Naive thymus-derived CD4-positive, alpha-beta T cell (primary cell): ENCODE results near the gene LRRFIP1. TPM values are rescaled to one million over a fixed set of nuclear protein-coding genes. Genes with fewer than 3 reads are reported as not detected.

Experiments
- ATAC-seq: fragments of 150-1000 bp; cut with Tn5 transposase; 2 replicates; pipeline ENCODE4 v1.10.0; 2021; ENCODE audit warnings: mild to moderate bottlenecking, moderate library complexity
- CTCF ChIA-PET: fragments of 350-600 bp; sonication (Branson Sonifier 250); formaldehyde crosslinking; loops from one replicate; lab custom pipeline; 2021; ENCODE audit warnings: antibody characterized with exemption; lab: Charles Lee
- POLR2A ChIA-PET: fragments of 350-600 bp; sonication (Branson Sonifier 250); formaldehyde crosslinking; loops from one replicate; lab custom pipeline; 2021; ENCODE audit warnings: antibody characterized with exemption, inconsistent platforms; lab: Charles Lee
- DNase-seq, 9 donors: peaks; one replicate each; pipeline versions ENCODE4 v3.0.0 to v3.0.0-alpha.2; 2020 to 2022; ENCODE audit warnings: mixed read lengths in 1 of 9
- H3K27ac ChIP-seq: one replicate; pipeline ENCODE4 v1.7.0; 2013; ENCODE audit warnings: mild to moderate bottlenecking, low read depth, low read length, moderate library complexity
- H3K27me3 ChIP-seq, 2 donors: one replicate each; pipeline ENCODE4 v1.7.0; 2013; ENCODE audit warnings: low read length in 2 of 2, mild to moderate bottlenecking in 2 of 2, moderate library complexity in 2 of 2; ENCODE audit not compliant: control insufficient read depth in 2 of 2, insufficient read depth in 2 of 2
- H3K36me3 ChIP-seq, 3 experiments: 1 replicate in 2 of 3; 2 replicates in 1 of 3; pipeline ENCODE4 v1.7.0; 2013; ENCODE audit warnings: low read length in 3 of 3, mild to moderate bottlenecking in 3 of 3, moderate library complexity in 1 of 3; ENCODE audit not compliant: insufficient read depth in 3 of 3, control insufficient read depth in 2 of 3
- H3K4me1 ChIP-seq, 2 donors: one replicate each; pipeline ENCODE4 v1.7.0; 2013; ENCODE audit warnings: low read length in 2 of 2, mild to moderate bottlenecking in 2 of 2, moderate library complexity in 1 of 2; ENCODE audit not compliant: control insufficient read depth in 2 of 2, insufficient read depth in 2 of 2
- H3K4me3 ChIP-seq: 2 replicates; pipeline ENCODE4 v1.7.0; 2013; ENCODE audit warnings: mild to moderate bottlenecking, low read length
- H3K9me3 ChIP-seq, 3 experiments: 1 replicate in 2 of 3; 2 replicates in 1 of 3; pipeline ENCODE4 v1.7.0; 2013; ENCODE audit warnings: low read length in 3 of 3; ENCODE audit not compliant: control insufficient read depth in 2 of 3
- H3K27ac Mint-ChIP-seq, 9 donors: one replicate each; pipeline ENCODE4 v1.8.0; 2020 to 2022; ENCODE audit warnings: mixed read lengths in 9 of 9, mild to moderate bottlenecking in 8 of 9, moderate library complexity in 5 of 9, inconsistent platforms in 2 of 9
- H3K27me3 Mint-ChIP-seq, 5 donors: one replicate each; pipeline ENCODE4 v1.8.0; 2021 to 2022; ENCODE audit warnings: mixed read lengths in 5 of 5, mild to moderate bottlenecking in 1 of 5
- H3K36me3 Mint-ChIP-seq, 5 donors: one replicate each; pipeline ENCODE4 v1.8.0; 2020 to 2022; ENCODE audit warnings: mixed read lengths in 5 of 5, mild to moderate bottlenecking in 3 of 5, inconsistent platforms in 1 of 5
- H3K4me1 Mint-ChIP-seq, 7 donors: one replicate each; pipeline ENCODE4 v1.8.0; 2020 to 2022; ENCODE audit warnings: mixed read lengths in 7 of 7, mild to moderate bottlenecking in 3 of 7, inconsistent platforms in 1 of 7
- H3K4me3 Mint-ChIP-seq, 10 donors: one replicate each; pipeline ENCODE4 v1.8.0; 2020 to 2022; ENCODE audit warnings: mild to moderate bottlenecking in 10 of 10, mixed read lengths in 10 of 10, moderate library complexity in 6 of 10, inconsistent platforms in 2 of 10
- H3K9me3 Mint-ChIP-seq, 11 donors: one replicate each; pipeline ENCODE4 v1.8.0; 2020 to 2022; ENCODE audit warnings: mixed read lengths in 11 of 11, mild to moderate bottlenecking in 4 of 11, inconsistent platforms in 1 of 11, moderate library complexity in 1 of 11
- intact Hi-C, 2 donors: fragments of 100-400 bp; cut with micrococcal nuclease; formaldehyde crosslinking; loops; one replicate each; pipeline ENCODE4 v1.15.1; 2023
- polyA plus RNA-seq, 2 donors: library from polyadenylated mRNA; unstranded; fragments of 300-500 nt; fragmentation: Illumina TruSeq; gene quantifications; one replicate each; pipeline ENCODE4 v1.2.3, GENCODE V29; 2021
- total RNA-seq, 6 experiments: library from RNA in 5 of 6; stranded (reverse) in 5 of 6; gene quantifications; 1 replicate in 5 of 6; 2 replicates in 1 of 6; pipeline ENCODE4 v1.2.3 and lab custom pipeline; 2021 to 2026

LRRFIP1 gene
- total and polyA plus RNA-seq, 7 experiments from 2014 or later: 82.2 to 257 (median 105) TPM

DNA sequence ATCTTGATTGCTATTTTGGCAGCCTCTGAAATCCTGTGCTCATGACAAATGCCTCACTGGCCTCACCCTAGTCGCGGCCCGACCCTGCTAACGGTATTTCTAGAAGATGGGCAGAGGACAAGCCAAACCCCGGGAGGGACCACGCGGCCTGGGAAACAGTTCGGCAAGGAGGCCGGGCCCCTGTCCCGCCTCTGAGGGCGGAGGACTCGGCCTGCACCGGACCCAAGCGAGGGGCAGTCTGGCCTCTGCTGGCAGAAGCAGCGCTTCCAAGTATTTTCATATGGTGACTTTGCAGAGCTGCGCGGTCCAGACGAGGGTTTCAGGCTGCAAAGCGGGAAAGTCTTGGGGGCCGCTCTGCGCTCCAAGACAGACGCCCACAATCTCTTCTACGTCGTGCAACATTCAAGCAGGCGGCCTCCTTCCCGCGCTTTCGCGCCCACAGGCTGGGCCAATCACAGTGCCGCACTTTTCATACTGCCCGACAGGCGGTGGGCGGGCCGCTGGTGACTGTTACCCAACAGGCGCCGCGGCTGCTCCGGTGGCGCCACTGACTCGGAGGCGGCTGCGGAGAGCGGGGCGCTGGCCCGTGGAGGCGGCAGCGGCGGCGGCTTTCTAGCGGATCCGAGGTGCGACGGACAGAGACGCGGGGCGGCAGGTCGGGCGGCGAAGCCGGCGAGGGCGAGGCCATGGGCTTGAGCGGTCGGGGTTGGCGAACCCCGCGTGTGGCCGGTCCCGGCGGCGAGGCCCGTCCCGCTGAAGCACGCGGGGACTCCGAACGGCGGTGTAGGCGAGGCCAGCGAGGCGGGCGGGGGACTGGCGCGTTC is 171.1 kb downstream of the LRRFIP1 start, which contains the start of gene RBM44:
Gene RBM44 (plus strand): TSS at position 544 of the 824 bp plus-strand sequence. CDS start 14,831 bp downstream, outside the sequence.
- H3K4me3 ChIP-seq: no peak within 1 kb of the TSS
- ATAC-seq (no peak), DNase-seq (no peak)
- ChIA-PET CTCF (no interaction called here), POLR2A (no interaction called here)
- no peaks in the 10 kb centered on the region for H3K4me1 ChIP-seq
- H3K27me3 ChIP-seq: no peaks in the 10 kb centered on the region
- no peaks in the 10 kb centered on the region for H3K4me1 Mint-ChIP-seq
- intact Hi-C loops: no loop called here
- H3K36me3 ChIP-seq: no peaks in the 10 kb centered on the region
- no peak within 1 kb of the TSS for H3K4me3 Mint-ChIP-seq
- H3K9me3 ChIP-seq: no peaks in the 10 kb centered on the region
- H3K27ac Mint-ChIP-seq: peak within 1 kb of the TSS in 2 of 9 donors; percentile 9 to 49
- no peak within 1 kb of the TSS for H3K27ac ChIP-seq
- H3K9me3 Mint-ChIP-seq: peaks cover 0 to 9% (median 3%) of the 10 kb centered on the region in 11 donors
- peaks cover 0 to 13% (median 7%) of the 10 kb centered on the region in 5 donors for H3K36me3 Mint-ChIP-seq
- H3K27me3 Mint-ChIP-seq: no peaks in the 10 kb centered on the region

DNA sequence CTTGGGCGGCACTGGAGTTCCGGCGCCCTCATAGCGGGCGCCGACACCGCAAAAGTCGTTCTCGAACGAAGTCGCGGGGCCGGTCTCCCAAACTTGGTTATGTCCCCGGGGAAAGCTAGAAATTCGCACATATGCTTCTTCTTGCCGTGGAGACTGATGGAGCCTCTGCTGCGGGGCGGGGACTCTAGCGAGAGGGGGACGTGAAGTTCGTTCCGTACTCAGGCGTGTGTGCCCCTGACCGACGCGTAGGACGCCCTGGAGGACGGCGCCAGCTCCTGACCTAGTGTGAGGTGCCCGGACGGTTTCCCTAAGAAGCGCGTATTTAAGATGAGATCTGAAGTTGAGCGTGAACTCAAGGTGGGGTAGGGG is 171.7 kb downstream of the LRRFIP1 start:
- Histone ChIP-seq H3K4me1 (no peaks in the 10 kb centered on the region), H3K9me3 (no peaks in the 10 kb centered on the region), H3K27ac (no peak overlapping the region), H3K4me3 (no peak overlapping the region), H3K27me3 (no peaks in the 10 kb centered on the region), H3K36me3 (no peaks in the 10 kb centered on the region)
- ATAC-seq (no peak), DNase-seq (no peak)
- intact Hi-C loops: no loop called here
- no peak overlapping the region for H3K27ac Mint-ChIP-seq
- CTCF ChIA-PET: no interaction called here
- H3K9me3 Mint-ChIP-seq: peaks cover 0 to 9% (median 3%) of the 10 kb centered on the region in 11 donors
- no peak overlapping the region for H3K4me3 Mint-ChIP-seq
- no peaks in the 10 kb centered on the region for H3K4me1 Mint-ChIP-seq
- POLR2A ChIA-PET: no interaction called here
- peaks cover 0 to 14% (median 7%) of the 10 kb centered on the region in 5 donors for H3K36me3 Mint-ChIP-seq
- H3K27me3 Mint-ChIP-seq: no peaks in the 10 kb centered on the region

DNA sequence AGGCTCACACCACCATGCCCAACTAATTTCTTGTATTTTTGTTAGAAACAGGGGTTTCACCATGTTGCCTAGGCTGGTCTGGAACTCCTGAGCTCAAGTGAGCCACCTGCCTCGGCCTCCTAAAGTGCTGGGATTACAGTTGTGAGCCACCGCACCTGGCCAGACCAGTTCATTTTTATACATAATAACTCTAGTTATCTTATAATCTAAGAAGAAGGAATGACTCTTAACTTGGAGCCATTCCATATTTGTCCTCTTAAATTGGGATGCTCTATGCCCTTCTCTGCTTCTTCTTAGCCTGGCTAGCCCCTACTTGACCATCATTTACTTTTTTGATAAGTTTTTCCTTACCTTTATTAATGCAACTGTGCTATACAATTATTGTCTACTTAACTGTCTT is 174.1 kb downstream of the LRRFIP1 start:
- H3K4me1 ChIP-seq: no peaks in the 10 kb centered on the region
- H3K9me3 ChIP-seq: no peaks in the 10 kb centered on the region
- peaks cover 0 to 9% (median 3%) of the 10 kb centered on the region in 11 donors for H3K9me3 Mint-ChIP-seq
- DNase-seq: no peak
- H3K27me3 Mint-ChIP-seq: peaks cover 0 to 3% (median 0%) of the 10 kb centered on the region in 5 donors
- H3K36me3 ChIP-seq: no peaks in the 10 kb centered on the region
- ATAC-seq: no peak
- peaks cover 0 to 21% (median 7%) of the 10 kb centered on the region in 5 donors for H3K36me3 Mint-ChIP-seq
- no peaks in the 10 kb centered on the region for H3K4me1 Mint-ChIP-seq
- ChIA-PET CTCF (no interaction called here), POLR2A (no interaction called here)
- no peaks in the 10 kb centered on the region for H3K27me3 ChIP-seq
- no peak overlapping the region for H3K4me3 ChIP-seq
- H3K27ac ChIP-seq: no peak overlapping the region
- no peak overlapping the region for H3K4me3 Mint-ChIP-seq
- intact Hi-C loops: no loop called here
- no peak overlapping the region for H3K27ac Mint-ChIP-seq

DNA sequence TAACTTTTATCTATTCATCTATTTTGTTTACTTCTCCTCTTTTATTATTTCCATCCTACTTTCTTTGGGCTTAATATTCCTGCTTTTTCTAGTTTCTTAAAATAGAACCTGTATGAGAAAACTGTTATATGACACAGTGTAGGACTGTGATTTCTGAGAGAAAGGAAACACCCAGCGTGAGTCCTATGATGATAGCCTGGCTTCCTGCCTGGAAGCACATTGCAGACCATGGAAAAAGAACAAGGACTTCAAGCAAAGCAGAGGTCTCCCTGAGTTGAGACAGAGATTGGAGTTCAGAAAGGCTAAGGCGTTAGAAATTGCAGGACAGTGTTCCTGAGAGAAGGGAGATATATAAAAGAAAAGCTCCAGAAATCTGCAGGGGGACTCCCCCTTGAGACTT is 178.9 kb downstream of the LRRFIP1 start:
- CTCF ChIA-PET: no interaction called here
- Histone ChIP-seq H3K4me3 (no peak overlapping the region), H3K4me1 (no peaks in the 10 kb centered on the region), H3K27ac (no peak overlapping the region), H3K9me3 (no peaks in the 10 kb centered on the region), H3K27me3 (no peaks in the 10 kb centered on the region), H3K36me3 (no peaks in the 10 kb centered on the region)
- Mint-ChIP-seq H3K4me3 (no peak overlapping the region), H3K36me3 (peaks cover 0 to 13% (median 0%) of the 10 kb centered on the region in 5 donors), H3K27me3 (peaks cover 0 to 26% (median 0%) of the 10 kb centered on the region in 5 donors), H3K4me1 (no peaks in the 10 kb centered on the region), H3K27ac (no peak overlapping the region), H3K9me3 (peaks cover 0 to 3% (median 0%) of the 10 kb centered on the region in 11 donors)
- intact Hi-C loops: no loop called here
- ATAC-seq: no peak
- POLR2A ChIA-PET: no interaction called here
- DNase-seq: no peak

DNA sequence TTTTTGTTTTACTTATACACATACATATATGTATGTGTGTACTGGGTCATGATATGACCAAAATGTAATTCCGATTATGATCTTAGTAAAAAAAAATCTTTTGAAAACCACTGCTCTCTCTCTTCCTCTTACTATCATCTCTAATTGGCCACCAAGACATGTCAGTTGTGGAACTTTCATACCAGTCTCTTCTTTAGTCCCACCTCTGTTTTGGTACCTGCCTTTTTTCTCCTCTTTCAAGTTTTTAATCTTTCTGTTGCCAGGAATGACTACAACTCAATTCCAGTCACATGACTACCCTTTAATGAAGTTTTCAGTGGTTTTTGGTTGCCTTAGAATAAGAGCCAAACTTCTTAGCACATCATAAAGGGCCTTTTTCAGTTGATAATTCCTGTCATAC is 188.2 kb downstream of the LRRFIP1 start:
- no peaks in the 10 kb centered on the region for H3K4me1 ChIP-seq
- no peak overlapping the region for H3K4me3 ChIP-seq
- H3K9me3 ChIP-seq: no peaks in the 10 kb centered on the region
- H3K27ac ChIP-seq: no peak overlapping the region
- Mint-ChIP-seq H3K27ac (no peak overlapping the region), H3K9me3 (peaks cover 0 to 1% (median 0%) of the 10 kb centered on the region in 11 donors), H3K27me3 (peaks cover 0 to 15% (median 0%) of the 10 kb centered on the region in 5 donors), H3K36me3 (peaks cover 0 to 8% (median 0%) of the 10 kb centered on the region in 5 donors), H3K4me3 (no peak overlapping the region), H3K4me1 (peaks cover 0 to 13% (median 9%) of the 10 kb centered on the region in 7 donors)
- ChIA-PET CTCF (no interaction called here), POLR2A (no interaction called here)
- no peaks in the 10 kb centered on the region for H3K36me3 ChIP-seq
- H3K27me3 ChIP-seq: no peaks in the 10 kb centered on the region
- peak in 3 of 9 donors; percentile 4 to 7 (median 4) for DNase-seq
- intact Hi-C loops: no loop called here
- no peak for ATAC-seq

DNA sequence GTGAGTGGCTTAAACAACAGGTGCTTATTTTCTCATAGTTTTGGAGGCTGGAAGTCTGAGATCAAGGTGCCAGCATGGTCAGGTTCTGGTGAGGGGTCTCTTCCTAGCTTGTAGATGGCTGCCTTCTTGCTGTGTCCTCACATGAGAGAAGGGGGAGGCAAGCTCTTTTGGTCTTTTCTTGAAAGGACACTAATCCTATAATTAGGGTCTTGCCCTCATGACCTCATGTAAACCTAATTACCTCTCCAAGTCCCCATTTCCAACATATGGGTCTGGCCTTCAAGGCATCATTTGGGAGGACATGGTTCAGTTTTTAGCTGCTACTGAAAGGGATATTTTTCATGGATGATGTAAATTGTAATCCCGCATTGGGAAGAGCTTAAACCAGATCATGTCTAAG is 189.1 kb downstream of the LRRFIP1 start:
- H3K36me3 Mint-ChIP-seq: peaks cover 0 to 8% (median 0%) of the 10 kb centered on the region in 5 donors
- Histone ChIP-seq H3K4me3 (no peak overlapping the region), H3K9me3 (no peaks in the 10 kb centered on the region), H3K27me3 (no peaks in the 10 kb centered on the region), H3K27ac (no peak overlapping the region), H3K4me1 (no peaks in the 10 kb centered on the region), H3K36me3 (no peaks in the 10 kb centered on the region)
- intact Hi-C loops: no loop called here
- H3K4me3 Mint-ChIP-seq: no peak overlapping the region
- ChIA-PET POLR2A (no interaction called here), CTCF (no interaction called here)
- H3K27ac Mint-ChIP-seq: no peak overlapping the region
- H3K9me3 Mint-ChIP-seq: peaks cover 0 to 1% (median 0%) of the 10 kb centered on the region in 11 donors
- DNase-seq: no peak
- peaks cover 0 to 12% (median 0%) of the 10 kb centered on the region in 5 donors for H3K27me3 Mint-ChIP-seq
- no peak for ATAC-seq
- peaks cover 0 to 13% (median 9%) of the 10 kb centered on the region in 7 donors for H3K4me1 Mint-ChIP-seq
